HCT116 (cell line): Measurements from ENCODE around the gene SCAI. TPM values are rescaled to one million over a fixed set of nuclear protein-coding genes. Genes with fewer than 3 reads are reported as not detected.
"Not testable (repeated sequence)": the region's sequence is repeated elsewhere in the genome, so short reads cannot be mapped to it uniquely, and the experiment has no call there.

Experiments
- ATAC-seq: fragments of 200-7000 bp; cut with Tn5 transposase; 2 replicates; pipeline ENCODE4 v1.9.1; 2020; ENCODE audit warnings: mild to moderate bottlenecking, moderate library complexity
- BruUV-seq: library from RNA; stranded (reverse); fragments of 400-500 nt; replicated peaks from 2 replicates; lab custom pipeline; 2021; lab: Mats Ljungman, UMichigan
- CTCF ChIA-PET: fragments of 300-600 bp; sonication (Branson Sonifier 250); formaldehyde crosslinking; loops from one replicate; lab custom pipeline; 2021; ENCODE audit warnings: antibody characterized with exemption; lab: Charles Lee
- POLR2A ChIA-PET: fragments of 300-600, 350-600 bp; sonication (Branson Sonifier 250); formaldehyde crosslinking; loops from one replicate; lab custom pipeline; 2021; ENCODE audit warnings: antibody characterized with exemption; lab: Charles Lee
- RAD21 ChIA-PET, 2 experiments: fragments of 300-600 bp; sonication (Branson Sonifier 250); formaldehyde crosslinking; loops; one replicate each; lab custom pipeline; 2023; ENCODE audit warnings: low total read pairs in 2 of 2; ENCODE audit not compliant: uncharacterized antibody in 2 of 2, unreplicated experiment in 2 of 2, low non-redundant PET in 1 of 2; lab: Charles Lee
- DNase-seq: peaks from one replicate; pipeline ENCODE4 v3.0.0-alpha.2; 2010; ENCODE audit warnings: low read depth, low spot score
- H2AFZ ChIP-seq: fragments of 200-600 bp; shearing (Covaris generic), sonication (generic); 2 replicates; pipeline ENCODE4 v1.6.1; 2017; ENCODE audit warnings: low read depth, mixed run types, mixed read lengths, antibody characterized with exemption, low read length; ENCODE audit not compliant: poor library complexity, severe bottlenecking
- H3K27ac ChIP-seq: 2 replicates; pipeline ENCODE4 v1.5.1; 2012; ENCODE audit warnings: low read depth, low read length
- H3K27me3 ChIP-seq: fragments of 200-600 bp; sonication (generic); 2 replicates; pipeline ENCODE4 v1.6.1; 2016; ENCODE audit warnings: mixed run types, low read length, mixed read lengths; ENCODE audit not compliant: insufficient read depth
- H3K36me3 ChIP-seq, 2 experiments: fragments of 200-500 bp in 1 of 2; fragments of 200-600 bp in 1 of 2; sonication (Bioruptor generic) in 1 of 2; sonication (generic) in 1 of 2; 2 replicates each; pipeline versions ENCODE4 v1.5.1 to v1.6.1; 2014 to 2016; ENCODE audit warnings: low read length in 2 of 2, inconsistent platforms in 1 of 2, mixed read lengths in 1 of 2, mixed run types in 1 of 2; ENCODE audit not compliant: insufficient read depth in 2 of 2, control insufficient read depth in 1 of 2
- H3K4me1 ChIP-seq, 2 experiments: fragments of 200-600 bp in 1 of 2; sonication (generic) in 1 of 2; 2 replicates each; pipeline versions ENCODE4 v1.5.1 to v1.6.1; 2012 to 2017; ENCODE audit warnings: low read length in 2 of 2, inconsistent platforms in 1 of 2, mild to moderate bottlenecking in 1 of 2, mixed read lengths in 1 of 2, mixed run types in 1 of 2, moderate library complexity in 1 of 2; ENCODE audit not compliant: insufficient read depth in 2 of 2, control insufficient read depth in 1 of 2
- H3K4me2 ChIP-seq: fragments of 200-600 bp; sonication (generic); 2 replicates; pipeline ENCODE4 v1.6.1; 2017; ENCODE audit warnings: mixed run types, low read length, mixed read lengths
- H3K4me3 ChIP-seq, 2 experiments: fragments of 200-600 bp in 1 of 2; sonication (generic) in 1 of 2; replicated peaks in 1 of 2; 2 replicates each; pipeline ENCODE4 v1.5.1; 2011 to 2016; ENCODE audit warnings: low read length in 2 of 2, control low read depth in 1 of 2, low read depth in 1 of 2, mild to moderate bottlenecking in 1 of 2, mixed read lengths in 1 of 2, mixed run types in 1 of 2
- H3K79me2 ChIP-seq: fragments of 200-600 bp; sonication (generic); 2 replicates; pipeline ENCODE4 v1.6.1; 2017; ENCODE audit warnings: mild to moderate bottlenecking, mixed run types, low read length, moderate library complexity, mixed read lengths; ENCODE audit not compliant: insufficient read depth
- H3K9ac ChIP-seq: fragments of 200-600 bp; sonication (generic); 2 replicates; pipeline ENCODE4 v1.6.1; 2016; ENCODE audit warnings: low read length, mixed read lengths
- H3K9me2 ChIP-seq: fragments of 200-600 bp; sonication (generic), shearing (Covaris generic); 2 replicates; pipeline ENCODE4 v1.6.1; 2017; ENCODE audit warnings: mixed run types, mild to moderate bottlenecking, moderate library complexity; ENCODE audit not compliant: insufficient read depth
- H3K9me3 ChIP-seq, 2 experiments: fragments of 200-500 bp in 1 of 2; fragments of 200-600 bp in 1 of 2; sonication (Bioruptor generic) in 1 of 2; sonication (generic) in 1 of 2; 2 replicates each; pipeline ENCODE4 v1.6.1; 2014 to 2017; ENCODE audit warnings: low read length in 2 of 2, mixed read lengths in 2 of 2, inconsistent platforms in 1 of 2, low read depth in 1 of 2, mild to moderate bottlenecking in 1 of 2, mixed run types in 1 of 2, moderate library complexity in 1 of 2; ENCODE audit not compliant: control insufficient read depth in 1 of 2, insufficient read depth in 1 of 2
- H4K20me1 ChIP-seq: fragments of 200-600 bp; sonication (generic), shearing (Covaris generic); 2 replicates; pipeline ENCODE4 v1.6.1; 2017; ENCODE audit warnings: mixed run types, mild to moderate bottlenecking, moderate library complexity; ENCODE audit not compliant: insufficient read depth
- CEBPB ChIP-seq: IDR thresholded peaks from 2 replicates; pipeline ENCODE4 v1.6.1; 2012; ENCODE audit warnings: low read depth
- POLR2A ChIP-seq: IDR thresholded peaks from 2 replicates; pipeline ENCODE4 v1.7.0; 2011; ENCODE audit warnings: borderline replicate concordance; ENCODE audit not compliant: insufficient read depth, insufficient read length; ENCODE audit errors: extremely low read depth
- POLR2AphosphoS5 ChIP-seq: IDR thresholded peaks from 2 replicates; pipeline ENCODE4 v1.6.1; 2011; ENCODE audit warnings: mild to moderate bottlenecking, low read depth, low read length, moderate library complexity
- RAD21 ChIP-seq: IDR thresholded peaks from 2 replicates; pipeline ENCODE4 v1.6.1; 2012; ENCODE audit warnings: low read depth, mild to moderate bottlenecking
- ZFX ChIP-seq: fragments of 450-650 bp; IDR thresholded peaks from 2 replicates; pipeline ENCODE4 v1.6.1; 2017
- intact Hi-C: fragments of 100-400 bp; cut with micrococcal nuclease; formaldehyde crosslinking; loops from 2 replicates; pipeline ENCODE4 v1.10.0; 2022
- total RNA-seq: library from RNA; stranded (reverse); gene quantifications from one replicate; pipeline ENCODE4 v1.2.1, GENCODE V29; 2021; ENCODE audit not compliant: unreplicated experiment

Gene SCAI
- total RNA-seq, 1 experiment from 2014 or later = 14.0 TPM

GRCh38 chr9:125108541-125108940 lies 34.8 kb downstream of the SCAI start:
- H3K27ac ChIP-seq, H4K20me1 ChIP-seq, H3K4me1 ChIP-seq, ATAC-seq, RAD21 ChIA-PET, H3K36me3 ChIP-seq, H3K4me3 ChIP-seq, CTCF ChIA-PET, H3K27me3 ChIP-seq, H2AFZ ChIP-seq, POLR2A ChIA-PET, H3K9me2 ChIP-seq, DNase-seq, H3K9me3 ChIP-seq, BruUV-seq, intact Hi-C loops, H3K9ac ChIP-seq, H3K4me2 ChIP-seq: not testable (repeated sequence)
- peaks cover 16% of the 10 kb centered on the region for H3K79me2 ChIP-seq

GRCh38 chr9:125106285-125106893 lies 36.9 kb downstream of the SCAI start:
- no peak overlapping the region for H3K4me2 ChIP-seq
- no peak for TF ChIP-seq RAD21
- no peak for TF ChIP-seq CEBPB
- no peak for TF ChIP-seq POLR2A
- TF ChIP-seq ZFX = no peak
- TF ChIP-seq POLR2AphosphoS5 = no peak
- no peak overlapping the region for H2AFZ ChIP-seq
- ChIA-PET RAD21 (no interaction called here), POLR2A (no interaction called here), CTCF (no interaction called here)
- H3K4me3 ChIP-seq = no peak overlapping the region
- peaks cover 10% of the 10 kb centered on the region for H3K79me2 ChIP-seq
- DNase-seq = no peak
- no peaks in the 10 kb centered on the region for H3K27me3 ChIP-seq
- intact Hi-C loops = no loop called here
- no peaks in the 10 kb centered on the region for H3K9me3 ChIP-seq
- H3K9ac ChIP-seq = no peak overlapping the region
- no peaks in the 10 kb centered on the region for H3K9me2 ChIP-seq
- ATAC-seq = no peak
- no TSS peak for BruUV-seq
- no peaks in the 10 kb centered on the region for H3K36me3 ChIP-seq
- no peak overlapping the region for H3K27ac ChIP-seq
- H4K20me1 ChIP-seq = no peaks in the 10 kb centered on the region
- H3K4me1 ChIP-seq = no peaks in the 10 kb centered on the region
